Hematopoietic multipotent progenitor cell treated with erythropoietin and hydrocortisone succinate and interleukin-3 and kit ligand, for 8 days (in vitro differentiated cells): ENCODE results near the gene SGSM1.

Source experiments
- DNase-seq: peaks from one replicate; pipeline ENCODE4 v3.0.0-alpha.2; 2015

SGSM1 gene

GRCh38 chr22:24805790-24806662 is at the start of gene SGSM1:
SGSM1 (plus strand) TSS chr22:24806211; CDS start chr22:24806326, 115 bp downstream.
- DNase-seq, result peak; percentile 77

GRCh38 chr22:24758164-24758799 is 47.7 kb upstream of the SGSM1 start:
- peak; percentile 88 for DNase-seq

GRCh38 chr22:24759765-24760164 is 46.2 kb upstream of the SGSM1 start:
- no peak for DNase-seq

GRCh38 chr22:24760708-24761306 is 45.2 kb upstream of the SGSM1 start:
- DNase-seq, result no peak

GRCh38 chr22:24761888-24762675 is 43.9 kb upstream of the SGSM1 start:
- DNase-seq, result peak; percentile 39

- no peak for DNase-seq
Measured at GRCh38 chr22:24763872-24764485, 42.0 kb upstream of the SGSM1 start.

- DNase-seq, result no peak
Measured at GRCh38 chr22:24765166-24765565, 40.8 kb upstream of the SGSM1 start.

- DNase-seq, result peak; percentile 66
Measured at GRCh38 chr22:24768537-24769374, 37.3 kb upstream of the SGSM1 start.

- peak; percentile 30 for DNase-seq
Measured at GRCh38 chr22:24772493-24773220, 33.4 kb upstream of the SGSM1 start.

- no peak for DNase-seq
Measured at GRCh38 chr22:24775769-24776492, 30.1 kb upstream of the SGSM1 start.

- no peak for DNase-seq
Measured at GRCh38 chr22:24776525-24776924, 29.5 kb upstream of the SGSM1 start.

GRCh38 chr22:24789516-24789915 is 16.5 kb upstream of the SGSM1 start:
- no peak for DNase-seq

GRCh38 chr22:24791362-24791761 is 14.6 kb upstream of the SGSM1 start:
- DNase-seq, result no peak

GRCh38 chr22:24796056-24796455 is 10.0 kb upstream of the SGSM1 start:
- no peak for DNase-seq

GRCh38 chr22:24796860-24797259 is 9.2 kb upstream of the SGSM1 start:
- no peak for DNase-seq

GRCh38 chr22:24801901-24802465 is 4.0 kb upstream of the SGSM1 start:
- no peak for DNase-seq

GRCh38 chr22:24803064-24803542 is 2.9 kb upstream of the SGSM1 start:
- DNase-seq, result peak; percentile 59

- DNase-seq, result no peak
Measured at GRCh38 chr22:24806663-24807001, 621 bp downstream of the SGSM1 start.

GRCh38 chr22:24807284-24807950 is 1.4 kb downstream of the SGSM1 start:
- DNase-seq, result no peak
